Measurements from ENCODE around the gene ZNF385C.

- TF ChIP-seq CTCF (conservative IDR thresholded peaks at IDR 0.05 in 1 of 2, IDR thresholded peaks at IDR 0.05 in 1 of 2; ENCODE audit: low read depth in 1 of 2, low read length in 2 of 2) (no peak), EZH2 (IDR thresholded peaks at IDR 0.05; ENCODE audit: low read length, missing control alignments) (no peak)
These were observed 79.9 kb downstream of the ZNF385C start for GRCh38 chr17:42018339-42018738.
